ENCODE measurements around the gene DPYD. TPM values are rescaled to one million over a fixed set of nuclear protein-coding genes. Genes with fewer than 3 reads are reported as not detected.

Gene DPYD
- total and polyA plus RNA-seq, 9 of the 15 experiments (the other 6 are each of a cell fraction or from before 2014, with no cell fraction given): 0.03 to 0.25 (median 0.08) TPM; not detected in 2

DNA sequence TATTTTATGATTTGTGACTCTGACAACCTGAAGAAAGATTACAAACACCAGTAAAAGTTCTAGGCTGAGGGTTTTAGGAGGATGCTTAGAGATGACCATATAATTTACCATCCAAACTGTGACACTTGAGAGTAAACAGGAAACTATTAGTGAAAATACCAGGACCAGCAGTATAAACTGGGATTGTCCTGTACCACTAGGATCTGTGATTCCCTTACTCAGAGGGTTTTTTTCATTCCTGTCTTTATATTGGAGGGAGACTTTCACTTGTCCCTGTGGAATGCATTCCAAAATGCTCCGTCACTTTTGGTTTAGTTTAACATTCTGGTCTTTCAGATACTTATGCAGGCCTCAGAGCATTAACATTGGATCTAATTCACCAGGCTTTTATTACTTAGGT lies 716.4 kb downstream of the DPYD start:
- H3K27ac ChIP-seq (ENCODE audit: extremely low read depth, low read depth, low read length): no peak overlapping the region
- H2AFZ ChIP-seq (ENCODE audit: low read depth, low read length): no peak overlapping the region
- TF ChIP-seq, protein P1, sequence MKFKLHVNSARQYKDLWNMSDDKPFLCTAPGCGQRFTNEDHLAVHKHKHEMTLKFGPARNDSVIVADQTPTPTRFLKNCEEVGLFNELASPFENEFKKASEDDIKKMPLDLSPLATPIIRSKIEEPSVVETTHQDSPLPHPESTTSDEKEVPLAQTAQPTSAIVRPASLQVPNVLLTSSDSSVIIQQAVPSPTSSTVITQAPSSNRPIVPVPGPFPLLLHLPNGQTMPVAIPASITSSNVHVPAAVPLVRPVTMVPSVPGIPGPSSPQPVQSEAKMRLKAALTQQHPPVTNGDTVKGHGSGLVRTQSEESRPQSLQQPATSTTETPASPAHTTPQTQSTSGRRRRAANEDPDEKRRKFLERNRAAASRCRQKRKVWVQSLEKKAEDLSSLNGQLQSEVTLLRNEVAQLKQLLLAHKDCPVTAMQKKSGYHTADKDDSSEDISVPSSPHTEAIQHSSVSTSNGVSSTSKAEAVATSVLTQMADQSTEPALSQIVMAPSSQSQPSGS (CRISPR knock-in tag; IDR thresholded peaks at IDR 0.05): no peak
- TF ChIP-seq ATF7 (IDR thresholded peaks at IDR 0.05) (no peak), ZBTB1 (CRISPR knock-in tag; IDR thresholded peaks at IDR 0.05; ENCODE audit: borderline replicate concordance, low read depth) (no peak), FOXK2 (conservative IDR thresholded peaks at IDR 0.05 in 1 of 2, IDR thresholded peaks at IDR 0.05 in 1 of 2; ENCODE audit: low read depth in 2 of 2) (no peak)
- no peak overlapping the region for H3K4me3 ChIP-seq
- 0% methylated on average over 1 of the region's 1 CpG for WGBS (ENCODE audit: insufficient coverage, low coverage, missing lambda C conversion rate)
- 0 out of 2 replicates have a peak, but pooled peaks cover 2% of the 10 kb centered on the region for H3K9me3 ChIP-seq (replicated peaks; ENCODE audit: control insufficient read depth, insufficient read depth, low read depth, low read length)
- FAIRE-seq (no peak), DNase-seq (ENCODE audit: extremely low read depth in 1 of 4, low spot score in 3 of 4) (no peak), ATAC-seq (no peak)
- BruUV-seq (replicated peaks): no TSS peak
- H3K4me1 ChIP-seq (replicated peaks in 1 of 2; ENCODE audit: control insufficient read depth in 2 of 2, insufficient read depth in 2 of 2, low read length in 2 of 2): no peaks in the 10 kb centered on the region
- no peaks in the 10 kb centered on the region for H3K27me3 ChIP-seq (ENCODE audit: control insufficient read depth in 2 of 2, insufficient read depth in 2 of 2, low read length in 2 of 2)
- in situ Hi-C loops (cut with MboI) (no loop called here), intact Hi-C loops (cut with micrococcal nuclease) (no loop called here)
- no peak overlapping the region for H3K9ac ChIP-seq (ENCODE audit: insufficient read depth in 1 of 2, low read depth in 2 of 2, low read length in 2 of 2)
- H3K4me2 ChIP-seq (ENCODE audit: insufficient read depth, low read length): no peak overlapping the region
- CTCF ChIA-PET (ENCODE audit: low intra/inter-chr PET ratio): no interaction called here
- H3K79me2 ChIP-seq (ENCODE audit: control insufficient read depth, insufficient read depth, low read length): no peaks in the 10 kb centered on the region
- POLR2A ChIA-PET: no interaction called here
- no peaks in the 10 kb centered on the region for H3K36me3 ChIP-seq (ENCODE audit: control insufficient read depth, insufficient read depth, low read length)
- H3K9me1 ChIP-seq (ENCODE audit: control insufficient read depth, insufficient read depth, low read length): no peaks in the 10 kb centered on the region
- H4K20me1 ChIP-seq (replicated peaks; ENCODE audit: control insufficient read depth, insufficient read depth, low read length): no peaks in the 10 kb centered on the region
